Lower leg skin (tissue), 3 donors: ENCODE results near the gene SUGCT.

Source experiments
- CTCF ChIP-seq, 3 donors: fragments of 450-650 bp; IDR thresholded peaks; one replicate each; pipeline ENCODE4 v1.5.1; 2016; ENCODE audit warnings: antibody characterized with exemption in 3 of 3, mild to moderate bottlenecking in 3 of 3, moderate library complexity in 2 of 3
- POLR2A ChIP-seq, 2 donors: fragments of 450-650 bp; IDR thresholded peaks; one replicate each; pipeline ENCODE4 v1.6.1; 2016 to 2017; ENCODE audit warnings: antibody characterized with exemption in 2 of 2, mild to moderate bottlenecking in 1 of 2, moderate library complexity in 1 of 2

GRCh38 chr7:40439686-40440085, 304.9 kb downstream of the SUGCT start:
- TF ChIP-seq CTCF (IDR thresholded peaks at IDR 0.05), result no peak
- no peak for TF ChIP-seq POLR2A (IDR thresholded peaks at IDR 0.05)
